Stimulated activated CD8-positive, alpha-beta memory T cell treated with anti-CD3 and anti-CD28 coated beads, Interleukin-4, amount 100 ng/mL, for 4 hours (primary cell): ENCODE results near the gene THOC1.

Source experiments
- DNase-seq, 2 donors: peaks; one replicate each; pipeline ENCODE4 v3.0.0-alpha.2; 2020; ENCODE audit warnings: low read depth in 2 of 2, low spot score in 1 of 2

Gene THOC1

DNA sequence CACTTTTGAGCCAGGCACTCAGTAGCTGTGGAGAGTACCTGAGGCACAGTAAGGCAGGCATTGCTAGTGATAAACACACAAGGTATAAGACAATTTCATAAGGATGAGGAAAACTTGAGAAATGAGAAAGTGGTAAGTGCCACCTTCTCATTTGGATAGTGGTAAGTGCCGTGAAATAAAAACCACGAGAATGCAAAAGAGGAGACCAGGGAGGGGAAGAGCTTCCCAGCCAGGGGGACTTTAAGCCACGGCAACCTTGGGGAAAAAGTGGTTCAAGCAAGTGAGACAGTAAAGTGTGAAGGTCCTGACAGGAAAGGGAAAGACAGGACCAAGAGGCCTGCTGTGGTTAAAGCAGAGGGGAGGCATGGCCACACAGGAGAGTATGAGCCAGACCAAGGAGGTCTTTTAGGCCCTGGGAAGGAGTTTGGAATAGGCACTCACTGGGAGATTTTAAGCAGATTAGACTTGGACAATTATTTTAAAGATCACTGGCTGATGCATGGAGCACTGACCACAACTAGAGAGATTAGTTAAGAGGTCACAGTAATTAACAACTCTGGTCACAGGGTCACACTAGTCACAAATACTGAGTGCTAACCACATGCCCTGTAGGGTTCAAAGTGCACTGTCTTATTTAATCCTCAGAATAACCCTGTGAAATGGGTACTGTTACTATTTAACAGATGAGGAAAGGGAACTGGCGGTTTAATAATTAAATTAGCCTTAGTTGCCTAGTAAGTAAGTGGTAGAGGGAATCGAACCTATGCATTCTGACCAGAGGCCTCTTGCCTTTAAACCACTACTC, 50.1 kb downstream of the THOC1 start:
- no peak for DNase-seq

DNA sequence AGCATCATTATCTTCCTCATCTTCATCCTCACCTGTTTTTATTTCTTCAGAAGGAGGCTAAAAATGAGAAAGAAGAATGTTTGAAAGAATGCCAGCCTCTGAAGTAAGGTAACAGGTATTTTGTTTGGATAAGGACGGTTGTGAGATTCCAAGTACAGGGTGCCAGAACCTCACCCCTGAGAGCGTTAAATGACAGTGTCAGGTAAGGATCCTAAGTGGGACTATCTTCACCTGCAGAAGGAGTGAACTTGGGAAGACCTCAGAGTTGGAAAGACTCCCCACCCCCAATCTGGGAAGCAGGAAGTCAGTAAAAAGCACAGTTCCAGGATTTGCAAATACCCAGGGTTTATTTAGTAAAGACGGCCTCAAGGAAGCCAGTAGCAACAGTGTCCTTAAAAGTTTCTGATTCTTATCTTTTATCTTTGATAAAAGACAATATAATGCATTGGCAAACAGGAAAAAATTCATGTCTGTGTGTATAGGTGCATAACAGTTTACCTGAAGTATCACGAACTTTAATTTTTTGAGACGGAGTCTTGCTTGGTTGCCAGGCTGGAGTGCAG, 52.3 kb downstream of the THOC1 start:
- DNase-seq: no peak

DNA sequence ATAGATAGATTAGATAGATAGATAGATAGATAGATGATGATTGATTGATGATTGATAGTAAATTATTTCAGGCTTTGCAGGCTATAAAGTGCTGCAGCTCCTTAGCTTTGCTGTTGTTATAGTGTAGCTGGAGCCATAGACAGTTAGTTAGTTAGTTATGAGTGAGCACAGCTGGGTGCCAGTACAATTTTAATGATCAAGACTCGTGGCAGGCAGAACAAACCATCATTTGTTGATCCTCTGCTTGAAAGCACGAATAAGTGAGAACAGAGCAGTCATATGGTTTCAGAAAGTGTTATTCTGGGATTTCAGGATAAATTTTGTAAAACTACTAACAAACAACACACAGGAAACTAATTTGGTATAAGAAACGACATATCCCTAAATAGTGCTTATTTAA, 53.9 kb downstream of the THOC1 start:
- DNase-seq: no peak

DNA sequence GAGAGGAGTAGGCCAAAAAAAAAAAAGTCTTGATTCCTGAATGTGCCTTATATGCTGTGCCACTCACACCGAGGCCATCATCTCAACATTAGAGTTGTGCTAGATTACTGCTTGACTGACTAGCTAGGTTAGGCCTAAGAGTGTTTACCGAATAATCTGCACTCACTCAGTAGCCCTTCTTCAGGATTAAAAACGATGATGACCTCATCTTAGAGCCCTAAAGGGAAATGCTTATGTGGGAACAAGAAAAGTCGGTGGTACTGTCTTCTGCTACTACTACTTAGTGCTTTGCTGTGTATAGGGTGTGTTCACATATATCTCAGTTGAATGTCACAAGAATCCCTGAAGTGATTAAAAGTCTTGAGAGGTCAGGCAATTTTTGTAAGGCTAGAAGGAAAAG, 54.3 kb downstream of the THOC1 start:
- no peak for DNase-seq

DNA sequence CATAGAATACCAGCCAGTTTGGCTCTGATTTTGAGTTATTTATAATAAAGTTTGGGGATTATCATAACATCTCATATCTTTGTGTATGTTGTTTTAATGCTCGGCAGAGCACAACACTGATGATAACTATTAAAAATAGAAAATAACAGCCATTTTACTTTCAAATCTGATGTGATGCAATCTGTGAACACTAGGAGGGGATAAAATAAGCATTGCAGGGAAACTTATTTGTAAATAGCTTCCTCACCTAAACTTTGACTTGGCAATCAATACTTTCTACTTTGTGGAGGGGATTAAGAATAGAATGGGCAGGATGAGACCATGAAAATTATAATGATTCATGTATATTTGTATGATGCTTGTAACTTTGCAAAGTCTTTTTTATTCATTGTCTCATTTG, 55.1 kb downstream of the THOC1 start:
- DNase-seq: no peak

DNA sequence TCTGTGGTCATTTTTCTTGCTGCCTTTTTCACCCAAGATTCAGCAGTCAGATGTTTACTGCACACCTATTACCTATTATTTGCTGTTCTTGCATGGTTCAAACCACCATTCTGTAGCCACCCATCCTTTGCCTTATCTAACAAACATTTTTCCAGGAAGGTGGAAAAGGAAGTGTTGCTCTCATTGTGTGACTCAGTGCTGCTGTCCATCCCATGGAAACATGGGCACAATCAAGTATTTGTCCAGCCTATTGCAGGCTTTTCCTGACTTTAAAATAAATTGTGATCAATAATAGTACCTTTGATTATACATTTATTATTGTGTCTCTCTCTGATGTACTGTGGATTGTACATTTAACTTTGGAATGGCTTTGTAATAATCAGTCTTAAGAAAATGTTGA, 56.3 kb downstream of the THOC1 start:
- DNase-seq: no peak

DNA sequence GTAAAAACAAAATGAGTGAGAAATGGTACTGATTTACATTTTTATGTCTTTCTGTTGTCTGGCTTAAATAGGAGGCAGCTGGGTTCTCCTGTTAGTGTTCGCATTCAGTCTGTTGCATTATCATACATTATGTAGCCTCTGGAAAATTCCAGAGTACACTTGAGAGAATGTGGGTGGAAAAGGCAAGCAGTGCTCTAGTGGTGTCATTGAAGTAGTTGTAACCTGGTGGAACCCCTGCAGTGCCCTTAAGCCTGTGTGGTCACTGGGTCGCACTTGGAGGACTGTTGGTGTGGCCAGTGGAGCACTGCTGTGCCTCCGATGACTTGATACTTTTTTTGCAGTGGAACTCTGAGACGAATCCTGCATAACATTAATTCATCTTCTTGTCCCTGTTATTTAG, 57.1 kb downstream of the THOC1 start:
- DNase-seq: no peak

DNA sequence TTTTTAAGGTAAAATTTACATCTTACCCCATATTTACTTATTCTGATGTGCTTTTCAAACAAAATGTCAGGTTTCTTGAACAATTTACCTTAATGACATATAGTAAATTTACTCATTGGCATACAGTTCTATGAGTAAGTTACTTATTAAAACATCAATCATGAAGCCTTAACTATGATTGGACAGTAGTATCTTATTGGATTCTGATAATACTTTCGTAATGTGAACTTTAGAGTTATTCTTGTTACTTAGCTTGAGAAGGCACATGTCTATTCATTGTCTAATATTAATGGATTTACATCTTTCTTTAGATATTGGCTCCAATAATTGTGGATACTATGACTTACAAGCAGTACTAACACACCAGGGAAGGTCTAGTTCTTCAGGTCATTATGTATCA, 57.8 kb downstream of the THOC1 start:
- DNase-seq: no peak

DNA sequence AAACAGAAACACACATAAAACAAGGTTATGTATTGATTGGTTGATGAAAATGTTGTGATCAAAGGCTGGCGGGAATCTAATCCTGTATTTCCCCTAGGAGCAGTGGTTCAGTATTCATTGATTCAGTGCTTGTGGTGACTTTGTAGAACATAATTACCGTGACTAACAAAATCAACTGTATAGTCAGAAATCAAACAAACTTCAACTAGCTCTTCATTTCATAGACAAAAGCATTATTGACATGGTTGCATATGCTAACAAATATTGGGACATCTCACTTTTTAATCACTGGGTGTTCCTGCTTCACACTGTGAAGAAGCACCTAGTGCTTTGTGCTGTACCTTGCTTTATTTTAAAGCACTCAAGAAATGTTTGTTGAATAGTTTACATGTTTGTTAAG, 68.1 kb downstream of the THOC1 start:
- DNase-seq: no peak

DNA sequence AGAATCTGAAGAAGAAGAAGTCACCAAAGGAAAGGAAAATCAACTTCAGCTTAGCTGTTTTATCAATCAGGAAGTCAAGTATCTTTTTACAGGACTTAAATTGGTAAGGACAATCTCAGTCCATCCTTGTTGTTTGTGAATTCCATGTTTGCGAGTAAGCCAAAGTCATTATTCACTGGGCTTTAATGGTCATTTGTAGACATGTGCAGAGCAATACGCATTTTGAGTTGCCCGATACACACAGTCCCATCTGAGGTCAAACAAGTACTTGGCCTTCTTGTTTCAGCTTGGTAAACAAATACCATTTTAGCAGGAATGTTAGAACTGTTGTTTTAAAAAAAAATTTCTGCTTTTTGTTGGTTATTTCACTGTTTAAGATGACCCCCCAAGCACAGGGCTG, 68.6 kb downstream of the THOC1 start:
- no peak for DNase-seq

DNA sequence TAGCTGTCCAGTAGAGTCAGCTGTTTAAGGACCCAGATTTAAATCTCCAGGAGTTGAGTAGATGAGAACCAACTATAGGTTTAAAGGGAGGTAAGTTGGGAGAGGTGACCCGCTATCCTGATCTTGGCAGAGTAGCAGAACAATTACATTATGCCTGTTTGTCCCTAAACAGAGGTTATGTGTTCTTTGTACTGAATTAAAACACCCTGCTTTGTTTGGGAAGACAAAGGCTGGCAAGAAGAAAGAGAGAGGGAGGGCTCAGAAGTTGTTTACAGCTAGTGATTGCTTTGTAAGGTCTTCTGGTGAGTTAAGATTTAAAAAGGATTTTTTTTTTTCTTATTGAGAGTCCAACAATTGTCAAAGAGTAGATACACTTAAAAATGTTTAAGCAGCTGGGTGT, 72.2 kb downstream of the THOC1 start:
- DNase-seq: no peak

DNA sequence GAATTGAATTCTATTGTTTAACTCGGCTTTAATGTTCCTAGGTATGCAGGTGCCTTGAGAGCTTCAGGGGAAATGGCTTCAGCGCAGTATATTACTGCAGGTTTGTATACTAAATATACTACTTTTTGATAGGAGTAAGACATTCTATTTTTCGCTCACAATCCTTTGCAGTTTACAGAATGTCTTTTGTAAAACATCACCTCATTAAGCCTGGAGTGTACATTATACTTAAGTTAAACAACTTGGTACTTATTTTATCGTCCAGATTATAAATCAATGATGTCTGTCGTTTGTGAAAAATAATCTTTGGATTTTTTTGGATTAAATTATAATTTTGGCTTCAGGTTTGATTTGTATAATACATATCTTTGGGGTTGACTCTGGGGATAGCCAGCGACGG, 75.0 kb downstream of the THOC1 start:
- DNase-seq: no peak

DNA sequence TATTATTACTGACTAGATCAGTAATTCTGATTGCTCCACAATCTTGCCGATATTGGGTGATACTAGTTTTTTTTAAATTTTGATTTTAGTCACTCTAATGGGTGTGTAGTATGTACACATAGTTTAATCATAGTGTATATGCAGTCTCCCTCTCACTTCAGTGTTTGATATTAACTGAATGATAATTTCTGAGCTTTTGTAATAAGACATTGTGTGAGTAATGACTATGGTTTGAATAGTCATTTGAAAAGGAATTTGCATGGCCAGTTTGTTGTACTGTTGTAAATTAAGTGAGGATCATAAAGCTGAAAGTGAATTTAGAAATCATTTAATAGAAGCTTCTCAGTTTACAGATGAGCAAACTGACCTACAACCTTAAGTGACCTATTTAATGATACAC, 76.1 kb downstream of the THOC1 start:
- DNase-seq: no peak

DNA sequence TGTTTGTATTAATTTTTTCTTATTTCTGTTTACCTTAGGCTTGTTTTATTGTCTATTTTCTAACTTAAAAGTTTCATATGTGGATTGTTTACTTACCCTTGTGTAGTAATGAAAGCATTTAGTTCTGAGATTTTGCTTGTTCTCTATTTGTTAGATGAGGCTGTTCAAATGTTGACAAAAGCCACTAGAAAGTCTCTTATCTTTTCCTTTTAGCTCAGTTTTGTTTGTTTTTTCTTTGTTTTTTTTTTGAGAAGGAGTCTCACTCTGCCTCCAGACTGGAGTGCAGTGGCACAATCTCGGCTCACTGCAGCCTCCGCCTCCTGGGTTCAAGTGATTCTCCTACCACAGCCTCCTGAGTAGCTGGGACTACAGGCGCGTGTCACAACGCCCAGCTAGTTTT, 78.6 kb downstream of the THOC1 start:
- no peak for DNase-seq

DNA sequence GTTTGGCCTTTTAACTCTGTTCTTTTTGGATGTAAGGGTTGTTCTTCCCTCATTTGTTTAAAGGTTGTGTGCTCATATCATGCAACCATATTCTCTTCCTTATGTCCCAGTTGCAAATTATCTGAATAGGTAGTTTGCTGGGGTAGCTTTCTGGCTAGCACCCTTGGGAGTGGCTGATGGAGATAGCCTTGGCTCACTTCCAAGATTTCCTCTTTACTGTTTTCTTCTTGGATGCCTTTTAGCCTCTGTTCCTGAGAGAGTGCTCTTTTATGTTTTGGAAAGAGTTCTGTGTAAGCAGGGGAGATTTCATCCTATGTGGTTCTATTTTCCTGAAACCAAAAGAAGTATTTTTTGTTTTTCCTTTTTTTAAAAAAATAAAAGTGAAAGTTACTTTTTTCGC, 84.1 kb downstream of the THOC1 start:
- DNase-seq: no peak

DNA sequence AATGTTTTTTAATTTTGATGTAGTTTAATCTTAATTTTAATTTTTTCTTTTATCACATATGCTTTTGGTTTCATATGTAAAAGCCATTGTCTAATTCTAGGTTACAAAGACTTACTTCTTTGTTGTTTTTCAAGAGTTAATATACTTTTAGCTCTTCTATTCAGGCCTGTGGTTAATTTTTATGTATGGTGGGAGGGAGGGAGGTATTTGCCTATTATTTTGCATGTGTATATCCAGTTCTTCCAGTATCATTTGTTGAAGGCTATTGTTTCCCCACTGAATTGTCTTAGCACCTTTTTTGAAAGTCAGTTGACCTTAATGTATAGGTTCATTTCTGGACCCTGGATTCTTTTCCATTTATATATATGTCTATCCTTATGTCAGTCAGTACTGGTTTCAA, 86.1 kb downstream of the THOC1 start:
- no peak for DNase-seq

DNA sequence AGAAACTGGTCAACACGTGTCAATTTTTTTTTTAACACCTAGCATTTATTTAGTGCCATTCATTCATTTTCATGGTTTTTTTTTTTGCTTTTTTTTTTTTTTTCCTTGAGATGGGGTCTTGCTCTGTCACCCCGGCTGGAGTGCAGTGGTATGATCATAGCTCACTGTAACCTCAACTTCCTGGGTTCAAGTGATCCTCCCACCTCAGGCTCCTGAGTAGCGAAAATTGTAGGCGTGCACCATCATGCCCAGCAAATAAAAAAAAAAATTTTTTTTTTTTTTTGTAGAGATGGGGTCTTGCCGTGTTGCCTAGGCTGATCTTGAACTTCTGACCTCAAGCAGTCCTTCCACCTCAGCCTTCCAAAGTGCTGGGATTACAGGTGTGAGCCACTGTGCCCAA, 88.3 kb downstream of the THOC1 start:
- DNase-seq: no peak

DNA sequence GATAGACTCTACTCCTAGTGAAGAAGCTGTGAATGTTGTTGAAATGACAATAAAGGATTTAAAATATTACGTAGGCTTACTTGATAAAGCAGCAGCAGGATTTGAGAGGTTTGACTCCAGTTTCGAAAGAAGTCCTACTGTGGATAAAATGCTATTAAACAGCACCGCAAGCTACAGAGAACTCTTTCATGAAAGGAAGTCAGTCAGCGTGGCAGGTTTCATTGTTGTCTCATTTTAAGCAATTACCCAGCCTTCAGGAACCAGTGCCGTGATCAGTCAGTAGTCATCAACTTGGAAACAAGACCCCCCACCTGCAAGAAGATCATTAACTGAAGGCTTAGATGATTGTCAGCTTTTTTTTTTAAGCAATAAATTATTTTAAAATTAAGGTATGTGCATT, 95.5 kb downstream of the THOC1 start:
- no peak for DNase-seq
